AG08395 (cell line): ENCODE data around the gene VPS4A.
"Not testable (repeated sequence)": the region's sequence is repeated elsewhere in the genome, so short reads cannot be mapped to it uniquely, and the experiment has no call there.

Source experiments
- DNase-seq: peaks from one replicate; pipeline ENCODE4 v3.0.0; 2012; ENCODE audit warnings: mixed read lengths, low spot score

VPS4A gene

GRCh38 chr16:69310653-69311532, at the start of gene VPS4A:
TSS of gene VPS4A (plus strand) at chr16:69311350. CDS start at chr16:69311512, 162 bp downstream.
- peak; percentile 99 for DNase-seq

DNA sequence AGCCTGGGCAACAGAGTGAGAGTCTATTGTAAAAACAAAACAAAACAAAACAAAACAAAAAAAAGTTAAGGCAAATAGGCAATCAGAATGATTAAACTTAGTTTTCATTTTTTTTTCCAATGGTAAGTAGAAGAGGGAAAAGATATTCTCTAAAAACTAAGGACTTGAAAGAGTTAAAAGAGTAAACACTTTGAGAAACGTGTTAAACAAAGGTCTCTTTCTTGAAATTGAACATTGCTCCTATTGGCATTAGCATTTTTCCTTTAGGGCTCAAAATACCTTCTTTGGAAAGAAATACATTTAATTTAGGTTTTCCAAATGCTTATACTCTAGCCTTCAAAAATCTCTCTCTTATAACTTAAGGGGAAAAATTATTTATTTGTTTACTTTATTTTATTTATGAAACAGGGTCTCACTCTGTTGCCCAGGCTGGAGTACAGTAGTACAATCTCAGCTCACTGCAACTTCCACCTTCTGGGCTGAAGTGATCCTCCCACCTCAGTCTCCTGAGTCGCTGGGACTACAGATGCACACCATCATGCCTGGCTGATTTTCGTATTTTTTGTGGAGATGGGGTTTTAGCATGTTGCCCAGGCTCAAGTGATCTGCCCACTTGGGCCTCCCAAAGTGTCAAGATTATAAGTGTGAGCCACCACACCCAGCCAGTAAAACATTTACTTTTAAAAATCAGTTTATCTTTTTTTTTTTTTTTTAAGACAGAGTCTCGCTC, 44.7 kb upstream of the VPS4A start:
- no peak for DNase-seq

GRCh38 chr16:69267633-69268032, 43.5 kb upstream of the VPS4A start:
- no peak for DNase-seq

DNA sequence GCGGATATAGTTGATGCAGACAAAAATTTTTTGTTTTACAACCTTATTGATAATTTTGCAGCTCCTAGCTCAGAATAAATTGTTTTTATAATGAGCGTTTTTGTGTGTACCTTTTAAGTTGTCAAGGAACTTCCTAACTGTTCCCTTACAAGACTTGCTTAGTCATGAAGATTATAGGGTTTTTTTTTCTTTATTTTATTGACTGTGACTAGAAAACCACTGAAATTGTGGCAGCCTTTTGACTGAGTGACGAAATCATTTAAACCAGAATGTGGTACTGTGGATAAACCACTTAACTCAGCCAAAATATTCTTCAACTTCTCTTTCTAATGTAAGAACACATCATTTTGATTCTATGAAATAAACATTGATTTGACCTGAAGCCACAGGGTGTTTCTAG, 40.8 kb upstream of the VPS4A start:
- DNase-seq = peak; percentile 5

DNA sequence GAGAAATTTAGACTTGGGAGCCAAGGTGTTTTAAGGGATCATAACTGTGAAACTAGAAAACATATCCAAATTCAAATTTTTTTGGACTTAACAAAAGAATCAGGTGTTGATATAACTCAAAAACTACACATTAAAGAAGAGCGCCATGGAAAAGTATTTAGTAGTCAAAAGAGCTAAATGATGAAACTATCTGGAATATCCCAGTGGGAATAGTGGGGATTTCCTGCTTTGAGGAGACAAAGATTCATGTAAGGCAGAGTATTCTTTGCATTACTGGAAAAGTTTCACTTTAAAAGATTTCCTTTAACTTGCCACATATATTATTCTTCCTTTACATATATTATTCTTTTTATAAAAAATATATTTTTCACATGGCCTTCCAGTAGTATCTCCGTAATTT, 40.3 kb upstream of the VPS4A start:
- no peak for DNase-seq

- DNase-seq = no peak
These were observed 38.1 kb upstream of the VPS4A start for GRCh38 chr16:69273009-69273408.

- DNase-seq = no peak
These were observed 36.4 kb upstream of the VPS4A start for GRCh38 chr16:69274699-69275235.

DNA sequence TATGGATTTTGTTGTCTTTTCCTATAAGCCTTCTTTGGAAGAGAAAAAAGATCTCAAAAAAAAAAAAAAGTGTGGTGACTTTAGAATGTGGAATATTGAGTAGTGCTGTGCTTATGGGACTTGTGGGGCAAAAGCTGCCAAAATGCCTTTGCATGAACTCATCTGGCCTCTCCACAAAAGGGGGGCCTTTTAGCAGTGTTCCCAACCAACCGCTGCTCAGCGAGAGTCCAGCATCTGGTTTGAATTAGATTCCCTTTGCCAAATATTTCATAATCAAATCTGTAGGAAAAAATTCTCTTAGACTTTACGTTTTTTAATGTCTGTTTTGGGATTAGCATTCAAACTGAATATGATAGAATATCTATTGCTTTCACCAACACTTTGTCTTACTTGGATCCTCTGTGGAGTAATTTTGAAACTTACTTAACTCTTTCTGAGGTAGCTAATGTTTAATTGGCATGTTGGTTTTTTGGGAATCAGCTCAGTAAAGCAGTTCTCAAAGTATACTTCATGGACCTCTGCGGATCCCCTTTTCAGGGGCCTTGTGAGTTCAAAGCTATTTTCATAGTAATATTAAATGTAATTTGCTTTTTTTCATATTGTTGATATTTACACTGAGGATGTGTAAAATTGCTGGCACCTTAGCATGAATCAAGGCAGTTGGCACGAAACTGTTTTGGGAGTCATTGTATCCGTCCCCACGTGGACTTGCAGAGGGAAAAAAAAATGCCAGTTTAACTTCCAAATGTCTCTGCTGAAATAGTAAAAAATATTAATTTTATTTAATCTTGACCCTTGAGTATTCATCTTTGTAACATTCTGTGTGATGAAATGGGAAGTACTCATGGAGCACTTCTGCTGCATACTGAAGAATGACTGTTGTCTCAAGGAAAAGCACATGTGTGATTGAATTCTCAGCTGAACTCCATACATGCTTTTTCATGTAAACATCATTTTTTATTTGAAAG, 34.7 kb upstream of the VPS4A start:
- DNase-seq = peak; percentile 96

DNA sequence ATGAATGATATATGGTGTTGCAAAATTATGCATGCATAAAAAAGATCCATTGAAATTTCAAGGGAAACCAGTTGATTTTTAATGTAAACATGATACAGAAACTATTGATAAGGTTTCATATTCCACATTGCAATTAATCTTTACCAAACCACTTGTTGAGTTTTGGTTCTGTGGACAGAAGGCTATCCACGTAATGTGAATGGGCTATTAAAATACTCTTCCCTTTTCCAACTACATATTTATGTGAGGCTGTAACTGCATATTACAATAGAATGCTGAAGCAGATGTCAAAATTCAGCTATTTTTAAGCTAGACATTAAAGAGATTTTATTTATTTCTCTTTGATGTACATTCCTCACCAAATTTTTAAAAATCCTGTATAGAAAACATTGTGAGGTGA, 33.7 kb upstream of the VPS4A start:
- no peak for DNase-seq

- no peak for DNase-seq
These were observed 27.3 kb upstream of the VPS4A start for GRCh38 chr16:69283851-69284250.

GRCh38 chr16:69285240-69285639, 25.9 kb upstream of the VPS4A start:
- no peak for DNase-seq

GRCh38 chr16:69286941-69287713, 24.0 kb upstream of the VPS4A start:
- DNase-seq = peak; percentile 48

GRCh38 chr16:69291657-69292056, 19.5 kb upstream of the VPS4A start:
- not testable (repeated sequence) for DNase-seq

DNA sequence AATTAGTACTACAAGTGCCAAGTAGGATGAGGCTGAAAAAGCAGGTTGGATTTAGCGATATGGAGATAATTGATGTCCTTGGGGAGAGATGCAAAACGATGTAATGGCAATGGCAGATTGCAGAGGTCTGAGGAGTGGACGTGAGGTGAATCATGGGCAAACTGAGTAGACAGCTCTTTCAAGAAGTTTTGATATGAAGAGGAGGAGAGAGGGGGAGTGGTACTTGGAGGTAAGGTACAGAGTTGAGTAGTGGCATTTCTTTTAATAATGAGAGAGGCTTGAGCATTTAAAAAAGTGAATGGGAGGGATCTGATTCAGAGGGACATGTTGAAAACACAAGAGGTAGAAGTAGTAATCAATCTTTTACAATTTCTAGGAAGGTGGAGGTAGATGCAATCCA, 17.7 kb upstream of the VPS4A start:
- no peak for DNase-seq

DNA sequence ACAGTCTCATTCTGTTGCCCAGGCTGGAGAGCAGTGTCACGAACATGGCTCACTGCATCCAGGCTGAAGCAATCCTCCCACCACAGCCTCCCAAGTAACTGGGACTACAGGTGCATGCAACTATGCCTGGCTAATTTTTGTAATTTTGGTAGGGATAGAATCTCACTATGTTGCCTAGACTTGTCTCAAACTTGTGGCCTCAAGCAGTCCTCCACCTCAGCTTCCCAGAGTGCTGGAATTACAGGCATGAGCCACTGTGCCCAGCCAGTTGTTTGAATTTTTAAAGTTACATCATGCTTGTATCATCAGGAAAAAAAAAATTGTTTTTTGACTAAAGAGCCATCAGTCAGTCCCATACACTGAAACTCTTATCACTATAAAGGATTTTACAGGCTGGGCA, 17.1 kb upstream of the VPS4A start:
- DNase-seq = no peak

GRCh38 chr16:69296771-69297170, 14.4 kb upstream of the VPS4A start:
- DNase-seq = not testable (repeated sequence)

DNA sequence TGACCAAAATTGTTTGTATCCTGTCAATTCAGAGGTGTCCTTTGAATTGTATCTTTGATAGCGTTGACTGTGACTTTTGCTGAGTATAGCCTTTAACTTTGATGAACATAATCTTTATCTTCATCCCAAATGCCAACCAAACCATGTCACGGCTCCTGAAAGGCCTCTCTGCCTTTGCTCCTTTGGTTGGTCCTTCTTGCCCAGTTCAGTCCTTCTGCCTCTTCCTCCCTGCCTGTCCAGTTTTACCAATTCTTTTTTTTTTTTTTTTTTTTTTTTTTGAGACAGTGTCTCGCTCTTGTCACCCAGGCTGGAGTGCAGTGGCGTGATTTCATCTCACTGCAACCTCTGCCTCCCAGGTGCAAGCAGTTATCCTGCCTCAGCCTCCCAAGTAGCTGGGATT, 12.9 kb upstream of the VPS4A start:
- DNase-seq = no peak

DNA sequence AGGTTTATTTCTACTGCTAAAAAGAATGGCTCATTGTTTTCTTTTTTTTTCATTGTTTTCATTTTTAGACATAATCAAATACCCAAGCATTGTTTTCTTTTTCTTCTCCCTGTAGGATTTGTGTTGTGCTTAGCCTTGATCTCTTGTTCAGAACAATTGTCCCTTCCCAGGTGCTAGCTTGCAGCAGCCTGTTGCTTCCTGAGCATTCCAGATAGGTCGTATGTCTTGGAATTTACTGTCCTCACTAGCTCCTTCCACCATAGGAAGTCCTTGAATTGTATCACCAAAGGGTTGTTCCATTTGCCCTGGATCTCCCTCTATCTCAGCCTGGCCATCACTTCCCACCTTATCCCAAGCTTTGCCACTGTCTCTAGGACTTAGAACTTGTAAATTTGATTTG, 10.0 kb upstream of the VPS4A start:
- DNase-seq = no peak

- no peak for DNase-seq
These were observed 9.3 kb upstream of the VPS4A start for GRCh38 chr16:69301861-69302260.

DNA sequence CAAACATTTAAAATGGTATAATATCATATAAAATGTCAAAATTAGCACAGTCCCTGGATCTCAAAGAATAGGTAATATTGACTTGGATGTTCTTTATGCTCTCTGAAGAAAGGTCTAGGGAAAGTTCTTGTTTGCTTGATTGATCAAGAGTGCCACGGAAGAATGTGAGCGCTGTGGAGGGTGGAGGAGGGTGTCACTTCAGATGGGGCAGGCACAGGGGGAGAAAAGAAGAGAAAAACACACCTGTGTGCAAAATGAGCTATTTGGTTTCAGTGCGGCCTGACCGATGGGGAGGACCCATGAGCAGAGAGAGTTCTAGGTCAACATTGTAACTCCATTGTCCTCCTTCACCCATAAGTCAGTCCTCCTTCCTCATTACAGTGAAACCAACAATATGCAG, 8.8 kb upstream of the VPS4A start:
- DNase-seq = no peak

DNA sequence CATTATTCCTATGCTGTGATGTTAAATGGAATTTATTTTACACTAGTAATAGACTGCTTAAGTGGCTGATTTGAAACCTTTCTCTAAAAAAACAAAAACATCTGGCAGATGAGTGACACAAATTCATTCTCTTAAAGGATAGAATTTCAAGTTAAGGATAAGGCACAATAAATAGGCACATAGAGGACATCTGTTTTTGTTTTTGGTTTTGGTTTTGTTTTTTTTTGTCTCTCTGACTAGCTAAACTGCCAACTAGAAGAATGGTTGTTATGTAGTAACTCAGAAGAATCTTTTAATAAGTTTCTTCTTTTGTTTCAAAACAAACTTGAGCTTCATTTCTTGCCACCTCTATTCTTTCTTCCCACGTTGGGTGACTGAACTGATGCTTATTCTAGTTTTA, 5.1 kb upstream of the VPS4A start:
- no peak for DNase-seq
